Measurements from ENCODE around the gene ACKR3. TPM values are rescaled to one million over a fixed set of nuclear protein-coding genes. Genes with fewer than 3 reads are reported as not detected.

Gene ACKR3
- polyA plus RNA-seq, 2 of the 4 experiments (the other 2 are of a cell fraction) = 21.3 to 33.2 TPM

DNA sequence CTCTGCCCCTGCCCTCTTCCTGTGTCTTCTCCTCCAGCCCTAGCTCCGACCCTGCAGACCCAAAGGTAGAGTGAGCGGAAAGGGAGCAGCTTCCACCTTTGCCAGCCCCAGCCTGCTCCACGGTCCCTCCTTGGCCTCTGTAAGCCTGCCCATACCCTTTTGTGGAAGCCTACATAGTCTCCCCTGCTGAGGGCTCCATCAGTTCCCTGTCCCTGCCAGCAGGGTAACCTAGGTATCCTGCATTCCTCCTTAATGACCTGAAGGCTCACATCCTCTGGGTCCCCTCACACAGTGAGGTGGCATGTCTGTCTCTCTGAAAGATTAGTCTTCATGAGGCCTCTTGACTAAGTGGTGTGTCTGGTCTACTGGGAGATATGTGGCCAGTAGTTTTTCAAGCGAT is 20.5 kb upstream of the ACKR3 start:
- H3K4me1 ChIP-seq = no peaks in the 10 kb centered on the region
- no peak overlapping the region for H3K4me2 ChIP-seq
- no peak; a peak in 1 of 6 replicates for ATAC-seq
- FAIRE-seq = no peak
- CTCF ChIA-PET = interaction anchor here (0.8 kb wide), 1 partner anchor 21 kb away, joined by 3 read pairs; the partner anchor contains the start of gene ACKR3
- no peak overlapping the region for H3K4me3 ChIP-seq
- TF ChIP-seq SREBF2 (IDR thresholded peaks at IDR 0.05) = no peak
- no peak for TF ChIP-seq POLR2AphosphoS2 (conservative IDR thresholded peaks at IDR 0.05; ENCODE audit: low read length)
- TF ChIP-seq MYC (IDR thresholded peaks at IDR 0.05; ENCODE audit: borderline replicate concordance, low read length) = no peak
- TF ChIP-seq FOSB (CRISPR knock-in tag; IDR thresholded peaks at IDR 0.05) = no peak
- no peak for TF ChIP-seq RCOR1 (IDR thresholded peaks at IDR 0.05; ENCODE audit: low read depth, low read length)
- no peak for TF ChIP-seq TP53 (CRISPR knock-in tag; IDR thresholded peaks at IDR 0.05)
- TF ChIP-seq HOXB5 (CRISPR knock-in tag; IDR thresholded peaks at IDR 0.05) = no peak
- no peak for TF ChIP-seq TFCP2L1 (CRISPR knock-in tag; IDR thresholded peaks at IDR 0.05)
- TF ChIP-seq ZSCAN20 (CRISPR knock-in tag; IDR thresholded peaks at IDR 0.05) = no peak
- no peak for TF ChIP-seq KDM1A (IDR thresholded peaks at IDR 0.05; ENCODE audit: low read depth)
- no peak for TF ChIP-seq HOXA7 (CRISPR knock-in tag; IDR thresholded peaks at IDR 0.05)
- TF ChIP-seq, protein P1, sequence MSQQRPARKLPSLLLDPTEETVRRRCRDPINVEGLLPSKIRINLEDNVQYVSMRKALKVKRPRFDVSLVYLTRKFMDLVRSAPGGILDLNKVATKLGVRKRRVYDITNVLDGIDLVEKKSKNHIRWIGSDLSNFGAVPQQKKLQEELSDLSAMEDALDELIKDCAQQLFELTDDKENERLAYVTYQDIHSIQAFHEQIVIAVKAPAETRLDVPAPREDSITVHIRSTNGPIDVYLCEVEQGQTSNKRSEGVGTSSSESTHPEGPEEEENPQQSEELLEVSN (IDR thresholded peaks at IDR 0.05; ENCODE audit: borderline replicate concordance, low read depth) = no peak
- no peak for TF ChIP-seq EP300 (IDR thresholded peaks at IDR 0.05)
- WGBS (ENCODE audit: missing lambda C conversion rate) = 48% methylated on average over 4 of the region's 4 CpGs
- POLR2A ChIA-PET = no interaction called here
- no peak for DNase-seq (ENCODE audit: low read depth in 1 of 2, low spot score in 1 of 2)
- no peak overlapping the region for H3K27ac ChIP-seq
- 0 out of 3 replicates have a peak, but pooled peaks cover under 1% of the 10 kb centered on the region for H3K9me3 ChIP-seq

DNA sequence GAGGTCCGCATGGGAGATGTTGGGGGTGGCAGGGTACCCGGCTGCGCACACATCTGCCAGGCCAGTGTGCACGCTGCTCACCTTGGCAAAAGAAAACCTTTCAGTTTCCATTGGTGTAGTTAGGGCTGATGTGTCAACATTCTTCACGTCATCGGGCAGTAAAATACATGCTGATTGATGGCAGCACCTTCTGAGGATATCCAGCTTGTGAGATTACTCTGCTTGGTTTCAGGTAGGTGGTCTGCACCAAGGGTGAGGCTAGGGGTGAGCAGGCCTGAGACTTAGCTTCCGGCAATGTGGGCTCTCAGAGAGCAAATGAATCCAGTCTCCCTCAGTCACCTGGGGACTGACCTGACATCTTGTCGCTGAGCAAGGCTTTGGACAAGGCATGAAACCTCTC is 19.3 kb upstream of the ACKR3 start:
- no peaks in the 10 kb centered on the region for H3K4me1 ChIP-seq
- 79% methylated on average over 8 of the region's 8 CpGs for WGBS (ENCODE audit: missing lambda C conversion rate)
- ChIA-PET POLR2A (no interaction called here), CTCF (no interaction called here)
- no peak overlapping the region for H3K4me2 ChIP-seq
- FAIRE-seq (no peak), ATAC-seq (no peak), DNase-seq (ENCODE audit: low read depth in 1 of 2, low spot score in 1 of 2) (no peak)
- H3K27ac ChIP-seq = no peak overlapping the region
- no peak overlapping the region for H3K4me3 ChIP-seq
- peaks cover 9% of the 10 kb centered on the region; the same call in 1 of the 3 replicates for H3K9me3 ChIP-seq
- TF ChIP-seq ZC3H11A (IDR thresholded peaks at IDR 0.05) = no peak
- TF ChIP-seq NFE2L2 (conservative IDR thresholded peaks at IDR 0.05; ENCODE audit: low read length) = no peak
- no peak for TF ChIP-seq GATA3 (IDR thresholded peaks at IDR 0.05; ENCODE audit: borderline replicate concordance)
- no peak for TF ChIP-seq MYC (IDR thresholded peaks at IDR 0.05; ENCODE audit: borderline replicate concordance, low read length)
- TF ChIP-seq ESRRA (IDR thresholded peaks at IDR 0.05; ENCODE audit: borderline replicate concordance, low read length) = no peak
- TF ChIP-seq, protein P2, sequence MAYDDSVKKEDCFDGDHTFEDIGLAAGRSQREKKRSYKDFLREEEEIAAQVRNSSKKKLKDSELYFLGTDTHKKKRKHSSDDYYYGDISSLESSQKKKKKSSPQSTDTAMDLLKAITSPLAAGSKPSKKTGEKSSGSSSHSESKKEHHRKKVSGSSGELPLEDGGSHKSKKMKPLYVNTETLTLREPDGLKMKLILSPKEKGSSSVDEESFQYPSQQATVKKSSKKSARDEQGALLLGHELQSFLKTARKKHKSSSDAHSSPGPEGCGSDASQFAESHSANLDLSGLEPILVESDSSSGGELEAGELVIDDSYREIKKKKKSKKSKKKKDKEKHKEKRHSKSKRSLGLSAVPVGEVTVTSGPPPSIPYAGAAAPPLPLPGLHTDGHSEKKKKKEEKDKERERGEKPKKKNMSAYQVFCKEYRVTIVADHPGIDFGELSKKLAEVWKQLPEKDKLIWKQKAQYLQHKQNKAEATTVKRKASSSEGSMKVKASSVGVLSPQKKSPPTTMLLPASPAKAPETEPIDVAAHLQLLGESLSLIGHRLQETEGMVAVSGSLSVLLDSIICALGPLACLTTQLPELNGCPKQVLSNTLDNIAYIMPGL (CRISPR knock-in tag; IDR thresholded peaks at IDR 0.05; ENCODE audit: borderline replicate concordance) = no peak
- TF ChIP-seq NR3C1 (IDR thresholded peaks at IDR 0.05) = no peak
- TF ChIP-seq, protein P3, sequence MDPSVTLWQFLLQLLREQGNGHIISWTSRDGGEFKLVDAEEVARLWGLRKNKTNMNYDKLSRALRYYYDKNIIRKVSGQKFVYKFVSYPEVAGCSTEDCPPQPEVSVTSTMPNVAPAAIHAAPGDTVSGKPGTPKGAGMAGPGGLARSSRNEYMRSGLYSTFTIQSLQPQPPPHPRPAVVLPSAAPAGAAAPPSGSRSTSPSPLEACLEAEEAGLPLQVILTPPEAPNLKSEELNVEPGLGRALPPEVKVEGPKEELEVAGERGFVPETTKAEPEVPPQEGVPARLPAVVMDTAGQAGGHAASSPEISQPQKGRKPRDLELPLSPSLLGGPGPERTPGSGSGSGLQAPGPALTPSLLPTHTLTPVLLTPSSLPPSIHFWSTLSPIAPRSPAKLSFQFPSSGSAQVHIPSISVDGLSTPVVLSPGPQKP (IDR thresholded peaks at IDR 0.05; ENCODE audit: low read depth, low read length) = no peak

DNA sequence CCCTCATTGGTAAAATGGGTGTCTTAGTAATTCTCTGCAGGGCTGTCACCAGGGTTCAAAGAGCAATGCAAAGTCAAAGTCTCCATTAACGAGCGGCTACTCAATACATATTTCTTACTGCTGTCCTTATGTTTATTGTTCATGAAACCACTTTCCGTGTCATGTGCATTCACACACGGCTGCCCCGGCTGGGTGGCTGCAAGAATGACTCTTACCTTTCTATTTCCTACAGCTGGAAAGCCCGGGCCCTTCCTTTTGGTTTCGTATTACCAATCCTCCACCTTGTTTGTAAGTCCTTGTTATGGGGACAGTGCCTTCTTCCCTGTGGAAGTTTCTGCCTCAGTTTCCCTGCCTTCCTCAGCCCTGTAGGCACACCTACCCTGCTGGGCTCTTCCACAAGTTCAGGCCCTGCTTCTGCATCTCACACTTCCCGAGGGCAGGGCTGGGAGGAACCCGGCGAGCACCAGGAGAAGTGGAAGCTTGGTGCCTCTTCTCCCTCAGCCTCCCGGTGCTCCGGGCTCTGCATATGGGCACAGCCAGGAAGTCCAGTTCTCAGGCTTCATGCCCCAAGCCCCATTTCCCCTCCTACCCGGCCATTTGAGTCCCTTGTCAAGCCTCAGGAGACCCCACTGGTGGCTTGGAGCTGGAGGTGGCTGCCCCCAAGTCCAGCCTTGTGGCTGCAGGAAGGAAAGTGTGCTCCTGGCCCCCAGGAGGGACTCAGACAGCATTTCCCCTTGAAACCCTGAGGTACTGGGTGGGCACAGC is 18.7 kb upstream of the ACKR3 start:
- H3K9me3 ChIP-seq = peaks cover 9% of the 10 kb centered on the region; the same call in 1 of the 3 replicates
- H3K4me3 ChIP-seq = no peak overlapping the region
- H3K4me1 ChIP-seq = no peaks in the 10 kb centered on the region
- FAIRE-seq = no peak
- 61% methylated on average over 12 of the region's 13 CpGs for WGBS (ENCODE audit: missing lambda C conversion rate)
- no peak for ATAC-seq
- ChIA-PET CTCF (no interaction called here), POLR2A (no interaction called here)
- no peak for TF ChIP-seq KDM1A (IDR thresholded peaks at IDR 0.05; ENCODE audit: low read depth)
- TF ChIP-seq, protein P2 (CRISPR knock-in tag; IDR thresholded peaks at IDR 0.05; ENCODE audit: borderline replicate concordance) = no peak
- TF ChIP-seq CBX2 (IDR thresholded peaks at IDR 0.05; ENCODE audit: borderline replicate concordance, low read depth) = no peak
- TF ChIP-seq ZNF302 (CRISPR knock-in tag; IDR thresholded peaks at IDR 0.05) = no peak
- no peak for TF ChIP-seq FOXS1 (CRISPR knock-in tag; IDR thresholded peaks at IDR 0.05)
- TF ChIP-seq, protein P4, sequence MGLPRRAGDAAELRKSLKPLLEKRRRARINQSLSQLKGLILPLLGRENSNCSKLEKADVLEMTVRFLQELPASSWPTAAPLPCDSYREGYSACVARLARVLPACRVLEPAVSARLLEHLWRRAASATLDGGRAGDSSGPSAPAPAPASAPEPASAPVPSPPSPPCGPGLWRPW (IDR thresholded peaks at IDR 0.05) = no peak
- no peak for TF ChIP-seq CEBPB (IDR thresholded peaks at IDR 0.05)
- TF ChIP-seq NFE2L2 (conservative IDR thresholded peaks at IDR 0.05; ENCODE audit: low read length) = no peak
- TF ChIP-seq ZSCAN20 (CRISPR knock-in tag; IDR thresholded peaks at IDR 0.05) = no peak
- TF ChIP-seq TP53 (CRISPR knock-in tag; IDR thresholded peaks at IDR 0.05) = no peak
- DNase-seq (ENCODE audit: low read depth in 1 of 2, low spot score in 1 of 2) = no peak
- H3K27ac ChIP-seq = no peak overlapping the region
- H3K4me2 ChIP-seq = no peak overlapping the region
